GM13977 (cell line): Measurements from ENCODE around the gene PARD3B.

Experiments
- DNase-seq: peaks from one replicate; pipeline ENCODE4 v3.0.0; 2012; ENCODE audit warnings: low spot score
- in situ Hi-C: fragments of 300-500 bp; cut with MboI; formaldehyde crosslinking; loops from one replicate; pipeline ENCODE4 v1.12.0; 2022; ENCODE audit warnings: low sequenced_read_pairs, low pct_unique_long_range_greater_than_20kb, mixed read lengths, inconsistent platforms; ENCODE audit not compliant: unreplicated experiment
- TF ChIP-seq, protein P1 (sequence below): IDR thresholded peaks from 2 replicates; pipeline ENCODE4 v1.5.1; 2012; ENCODE audit warnings: mild to moderate bottlenecking, control low read depth; ENCODE audit not compliant: insufficient read depth; ENCODE audit errors: extremely low read depth, missing control alignments

Gene PARD3B

DNA sequence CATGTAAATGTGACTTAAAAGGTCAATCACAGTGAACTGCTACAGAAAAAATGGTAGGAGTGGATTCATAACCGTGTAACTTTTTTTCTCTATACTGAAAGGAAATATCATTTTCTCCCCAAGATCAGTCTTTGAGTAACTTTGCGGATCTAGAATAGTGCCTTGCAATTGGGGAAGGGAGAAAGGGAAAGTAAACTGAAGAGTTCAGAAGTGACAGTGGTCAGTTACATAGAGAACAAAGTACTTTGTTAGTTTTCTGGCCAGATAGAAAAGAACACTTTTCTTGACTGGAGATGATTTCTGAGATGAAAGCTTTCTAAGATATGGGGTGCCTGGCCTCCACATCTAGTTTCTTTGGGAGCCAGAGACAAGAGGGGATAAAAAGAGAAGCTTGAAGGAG lies 26.6 kb downstream of the PARD3B start:
- in situ Hi-C loops: no loop called here
- TF ChIP-seq, protein P1, sequence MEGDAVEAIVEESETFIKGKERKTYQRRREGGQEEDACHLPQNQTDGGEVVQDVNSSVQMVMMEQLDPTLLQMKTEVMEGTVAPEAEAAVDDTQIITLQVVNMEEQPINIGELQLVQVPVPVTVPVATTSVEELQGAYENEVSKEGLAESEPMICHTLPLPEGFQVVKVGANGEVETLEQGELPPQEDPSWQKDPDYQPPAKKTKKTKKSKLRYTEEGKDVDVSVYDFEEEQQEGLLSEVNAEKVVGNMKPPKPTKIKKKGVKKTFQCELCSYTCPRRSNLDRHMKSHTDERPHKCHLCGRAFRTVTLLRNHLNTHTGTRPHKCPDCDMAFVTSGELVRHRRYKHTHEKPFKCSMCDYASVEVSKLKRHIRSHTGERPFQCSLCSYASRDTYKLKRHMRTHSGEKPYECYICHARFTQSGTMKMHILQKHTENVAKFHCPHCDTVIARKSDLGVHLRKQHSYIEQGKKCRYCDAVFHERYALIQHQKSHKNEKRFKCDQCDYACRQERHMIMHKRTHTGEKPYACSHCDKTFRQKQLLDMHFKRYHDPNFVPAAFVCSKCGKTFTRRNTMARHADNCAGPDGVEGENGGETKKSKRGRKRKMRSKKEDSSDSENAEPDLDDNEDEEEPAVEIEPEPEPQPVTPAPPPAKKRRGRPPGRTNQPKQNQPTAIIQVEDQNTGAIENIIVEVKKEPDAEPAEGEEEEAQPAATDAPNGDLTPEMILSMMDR: no peak
- no peak for DNase-seq

DNA sequence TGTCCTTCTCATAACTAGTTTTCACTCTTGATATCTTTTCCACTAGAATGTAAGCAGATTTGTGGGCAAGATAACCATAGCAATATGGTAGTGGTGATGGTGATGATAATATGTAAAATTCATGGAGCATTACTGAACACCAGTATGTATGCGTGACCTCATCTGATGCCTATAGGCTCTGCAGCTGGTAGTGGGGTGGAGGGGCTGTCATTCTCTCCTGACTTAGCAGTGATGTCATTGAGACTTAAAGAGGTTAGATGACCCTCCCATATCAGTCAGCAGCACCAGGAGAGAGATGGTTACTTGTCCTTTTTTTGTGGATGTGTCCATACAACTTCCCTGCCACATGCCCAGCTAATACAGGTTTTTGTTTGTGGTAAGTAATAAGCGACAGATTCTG lies 27.9 kb downstream of the PARD3B start:
- in situ Hi-C loops: no loop called here

DNA sequence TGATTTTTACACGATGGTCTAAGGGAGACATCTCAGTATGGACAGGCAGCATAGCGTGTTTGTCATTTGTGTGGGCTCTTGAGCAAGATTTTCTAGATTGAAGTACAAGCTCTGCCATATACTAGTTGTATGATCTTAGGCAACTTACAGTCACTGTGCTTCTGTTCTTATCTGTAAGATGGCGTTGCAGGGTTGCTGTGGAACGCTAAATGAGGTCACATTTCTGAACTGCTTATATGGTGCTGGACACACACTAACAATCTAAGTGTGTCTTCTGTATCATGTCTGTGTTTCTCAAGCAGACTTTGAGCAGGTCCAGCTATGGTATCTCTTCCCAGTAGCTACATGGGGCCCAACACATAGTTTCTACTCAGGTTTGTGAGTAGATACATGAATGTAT lies 29.2 kb downstream of the PARD3B start:
- in situ Hi-C loops: no loop called here
- no peak for DNase-seq
- TF ChIP-seq, protein P1: no peak

More for the DNA sequence above, 27.9 kb downstream of the PARD3B start:
- TF ChIP-seq, protein P1: no peak
- DNase-seq: no peak

DNA sequence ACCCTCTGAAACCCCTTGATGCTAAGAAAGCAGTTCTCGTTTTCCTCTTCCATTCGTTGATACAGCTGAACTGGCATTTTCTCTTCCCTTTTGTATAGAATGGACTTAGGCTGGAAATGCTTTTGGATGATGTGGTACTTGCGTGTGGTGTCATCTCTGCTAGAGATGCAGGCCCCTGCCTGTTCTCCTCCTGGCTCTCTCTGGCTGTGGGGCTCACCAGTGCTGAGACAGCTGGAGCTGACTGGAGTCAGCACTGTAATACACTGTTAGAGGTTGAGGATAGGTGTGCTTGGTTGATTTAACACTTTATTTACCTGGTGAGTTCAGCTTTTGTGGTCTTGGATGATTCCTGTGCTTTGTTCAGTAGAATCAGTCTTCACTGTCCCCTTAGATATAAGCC lies 30.2 kb downstream of the PARD3B start:
- no peak for DNase-seq
- in situ Hi-C loops: no loop called here
- TF ChIP-seq, protein P1: no peak

DNA sequence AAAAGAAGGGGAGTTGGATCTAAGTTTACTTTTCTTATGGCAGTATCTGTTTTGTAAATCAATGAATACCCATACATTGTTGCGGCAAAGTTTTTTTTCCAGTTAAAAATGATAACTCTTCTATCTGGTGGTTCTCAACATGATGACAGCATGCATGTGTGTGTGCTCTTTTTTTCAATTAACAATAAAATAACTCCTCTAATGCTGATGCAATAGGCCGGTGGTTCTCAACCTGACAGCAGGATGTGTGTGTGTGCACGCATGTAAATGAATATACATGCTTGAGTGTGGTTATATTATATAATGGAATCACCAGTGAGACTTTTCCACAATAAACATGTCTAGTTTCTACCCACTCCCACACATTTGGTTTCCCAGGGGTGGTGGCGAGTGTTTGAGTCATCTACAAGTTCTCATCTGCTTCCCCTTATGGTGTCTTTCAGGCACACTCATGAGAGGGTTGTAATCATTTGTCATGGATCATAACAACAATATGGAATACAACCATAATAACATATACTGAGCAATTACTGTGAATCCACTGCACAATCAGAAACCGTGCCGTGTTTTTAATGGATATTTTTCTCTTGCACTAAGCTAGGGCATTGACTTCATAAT lies 31.2 kb downstream of the PARD3B start:
- in situ Hi-C loops: no loop called here
- DNase-seq: no peak
- TF ChIP-seq, protein P1: no peak

DNA sequence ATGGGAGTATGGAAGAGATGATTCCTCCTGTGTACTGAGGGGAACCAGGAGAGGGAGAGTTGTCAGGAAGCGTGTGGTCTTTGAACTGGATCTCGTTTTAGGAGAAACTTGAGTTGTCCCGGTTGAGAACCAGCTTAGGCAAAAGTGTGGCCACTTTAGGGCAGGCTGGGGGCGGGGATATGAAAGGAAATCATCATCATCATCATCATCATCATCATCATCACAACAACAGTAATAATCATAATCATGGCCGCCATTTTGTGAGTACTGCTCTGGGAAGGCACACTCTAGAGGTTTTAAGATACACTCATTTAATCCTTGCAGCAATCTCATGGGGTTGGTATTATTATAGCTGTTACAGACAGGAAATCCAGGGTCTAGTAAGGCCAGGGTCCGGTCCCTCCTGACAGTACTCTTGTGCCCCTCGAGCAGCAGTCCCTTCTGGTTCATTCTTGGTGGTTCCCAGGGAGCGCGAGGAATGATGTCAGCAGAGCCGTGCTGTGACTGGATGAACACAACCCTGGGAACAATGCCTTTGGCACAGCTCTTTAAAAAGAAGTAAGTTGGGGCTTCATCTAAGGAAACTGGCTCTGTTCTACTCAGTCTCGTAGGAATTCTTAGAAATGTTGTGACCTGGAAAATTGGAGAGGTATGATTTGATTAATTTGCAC lies 33.8 kb downstream of the PARD3B start:
- DNase-seq: no peak
- TF ChIP-seq, protein P1: no peak
- in situ Hi-C loops: no loop called here
